ENCODE data around the gene RFTN2. TPM values are rescaled to one million over a fixed set of nuclear protein-coding genes. Genes with fewer than 3 reads are reported as not detected.
"Not testable (repeated sequence)": the region's sequence is repeated elsewhere in the genome, so short reads cannot be mapped to it uniquely, and the experiment has no call there.

Gene RFTN2
- total and polyA plus RNA-seq, 9 of the 15 experiments (the other 6 are each of a cell fraction or from before 2014, with no cell fraction given) = 0.01 to 0.11 (median 0.04) TPM; not detected in 6

GRCh38 chr2:197700960-197701359 is 25.6 kb upstream of the RFTN2 start:
- DNase-seq (ENCODE audit: extremely low read depth in 1 of 4, low spot score in 3 of 4) = no peak
- BruUV-seq (replicated peaks) = no TSS peak
- in situ Hi-C loops (cut with MboI) = no loop called here
- no peaks in the 10 kb centered on the region for H3K36me3 ChIP-seq (ENCODE audit: control insufficient read depth, insufficient read depth, low read length)
- H4K20me1 ChIP-seq (replicated peaks; ENCODE audit: control insufficient read depth, insufficient read depth, low read length) = no peaks in the 10 kb centered on the region
- no peak for FAIRE-seq
- no peak overlapping the region for H3K4me3 ChIP-seq
- H3K9ac ChIP-seq (ENCODE audit: insufficient read depth in 1 of 2, low read depth in 2 of 2, low read length in 2 of 2) = no peak overlapping the region
- no peaks in the 10 kb centered on the region for H3K9me3 ChIP-seq (replicated peaks; ENCODE audit: control insufficient read depth, insufficient read depth, low read depth, low read length)
- no peaks in the 10 kb centered on the region for H3K27me3 ChIP-seq (ENCODE audit: control insufficient read depth in 2 of 2, insufficient read depth in 2 of 2, low read length in 2 of 2)
- intact Hi-C loops (cut with micrococcal nuclease) = loop anchor here (10.0 kb wide), 1 partner anchor 434 kb away; no protein-coding TSS in a partner anchor
- ATAC-seq = no peak
- ChIA-PET CTCF (ENCODE audit: low intra/inter-chr PET ratio) (no interaction called here), POLR2A (interaction anchor here (0.6 kb wide), 1 partner anchor 237 kb away, joined by 3 read pairs; no protein-coding TSS in a partner anchor)
- H3K4me1 ChIP-seq (replicated peaks in 1 of 2; ENCODE audit: control insufficient read depth in 2 of 2, insufficient read depth in 2 of 2, low read length in 2 of 2) = peaks cover 0 to 5% of the 10 kb centered on the region in 2 experiments; a peak in 1 of 5 replicates
- H3K27ac ChIP-seq (ENCODE audit: extremely low read depth, low read depth, low read length) = no peak overlapping the region
- no peak overlapping the region for H2AFZ ChIP-seq (ENCODE audit: low read depth, low read length)
- H3K4me2 ChIP-seq (ENCODE audit: insufficient read depth, low read length) = no peak overlapping the region
- no peaks in the 10 kb centered on the region for H3K9me1 ChIP-seq (ENCODE audit: control insufficient read depth, insufficient read depth, low read length)
- peaks cover 8% of the 10 kb centered on the region for H3K79me2 ChIP-seq (ENCODE audit: control insufficient read depth, insufficient read depth, low read length)
- WGBS (ENCODE audit: insufficient coverage, low coverage, missing lambda C conversion rate) = 30% methylated on average over 3 of the region's 3 CpGs
- TF ChIP-seq ZNF75A (CRISPR knock-in tag; IDR thresholded peaks at IDR 0.05) = no peak
- TF ChIP-seq XRCC5 (IDR thresholded peaks at IDR 0.05; ENCODE audit: low read depth, low read length) = no peak
- no peak for TF ChIP-seq SOX6 (IDR thresholded peaks at IDR 0.05)

- 0 out of 2 replicates have a peak, but pooled peaks have one; percentile 13 for TF ChIP-seq ZNF316 (IDR thresholded peaks at IDR 0.05)
- H3K27me3 ChIP-seq (ENCODE audit: control insufficient read depth in 2 of 2, insufficient read depth in 2 of 2, low read length in 2 of 2); H3K4me2 ChIP-seq (ENCODE audit: insufficient read depth, low read length); H3K4me1 ChIP-seq (replicated peaks in 1 of 2; ENCODE audit: control insufficient read depth in 2 of 2, insufficient read depth in 2 of 2, low read length in 2 of 2); in situ Hi-C loops (cut with MboI); H3K9ac ChIP-seq (ENCODE audit: insufficient read depth in 1 of 2, low read depth in 2 of 2, low read length in 2 of 2); H3K9me1 ChIP-seq (ENCODE audit: control insufficient read depth, insufficient read depth, low read length); H3K79me2 ChIP-seq (ENCODE audit: control insufficient read depth, insufficient read depth, low read length); DNase-seq (ENCODE audit: extremely low read depth in 1 of 4, low spot score in 3 of 4); ATAC-seq; BruUV-seq (replicated peaks); POLR2A ChIA-PET; FAIRE-seq; H3K27ac ChIP-seq (ENCODE audit: extremely low read depth, low read depth, low read length); H4K20me1 ChIP-seq (replicated peaks; ENCODE audit: control insufficient read depth, insufficient read depth, low read length); H3K9me3 ChIP-seq (replicated peaks; ENCODE audit: control insufficient read depth, insufficient read depth, low read depth, low read length); H3K36me3 ChIP-seq (ENCODE audit: control insufficient read depth, insufficient read depth, low read length); H2AFZ ChIP-seq (ENCODE audit: low read depth, low read length); CTCF ChIA-PET (ENCODE audit: low intra/inter-chr PET ratio); H3K4me3 ChIP-seq: not testable (repeated sequence)
- intact Hi-C loops (cut with micrococcal nuclease) = loop anchor here (10.0 kb wide), 1 partner anchor 435 kb away; no protein-coding TSS in a partner anchor
Measured at GRCh38 chr2:197699724-197700123, 24.3 kb upstream of the RFTN2 start.

GRCh38 chr2:197696571-197696970 is 21.2 kb upstream of the RFTN2 start:
- H3K4me2 ChIP-seq (ENCODE audit: insufficient read depth, low read length); H3K27ac ChIP-seq (ENCODE audit: extremely low read depth, low read depth, low read length); H2AFZ ChIP-seq (ENCODE audit: low read depth, low read length); H3K9me1 ChIP-seq (ENCODE audit: control insufficient read depth, insufficient read depth, low read length); H3K9me3 ChIP-seq (replicated peaks; ENCODE audit: control insufficient read depth, insufficient read depth, low read depth, low read length); FAIRE-seq; H3K4me1 ChIP-seq (replicated peaks in 1 of 2; ENCODE audit: control insufficient read depth in 2 of 2, insufficient read depth in 2 of 2, low read length in 2 of 2); BruUV-seq (replicated peaks); in situ Hi-C loops (cut with MboI); H3K36me3 ChIP-seq (ENCODE audit: control insufficient read depth, insufficient read depth, low read length); ATAC-seq; H3K9ac ChIP-seq (ENCODE audit: insufficient read depth in 1 of 2, low read depth in 2 of 2, low read length in 2 of 2); CTCF ChIA-PET (ENCODE audit: low intra/inter-chr PET ratio); DNase-seq (ENCODE audit: extremely low read depth in 1 of 4, low spot score in 3 of 4); H3K4me3 ChIP-seq; H4K20me1 ChIP-seq (replicated peaks; ENCODE audit: control insufficient read depth, insufficient read depth, low read length); H3K27me3 ChIP-seq (ENCODE audit: control insufficient read depth in 2 of 2, insufficient read depth in 2 of 2, low read length in 2 of 2); POLR2A ChIA-PET; H3K79me2 ChIP-seq (ENCODE audit: control insufficient read depth, insufficient read depth, low read length); intact Hi-C loops (cut with micrococcal nuclease): not testable (repeated sequence)
- no CpG with 5 or more reads among the region's 29 CpGs for WGBS (ENCODE audit: insufficient coverage, low coverage, missing lambda C conversion rate)

GRCh38 chr2:197695971-197696370 is 20.6 kb upstream of the RFTN2 start:
- H3K27me3 ChIP-seq (ENCODE audit: control insufficient read depth in 2 of 2, insufficient read depth in 2 of 2, low read length in 2 of 2); H3K4me1 ChIP-seq (replicated peaks in 1 of 2; ENCODE audit: control insufficient read depth in 2 of 2, insufficient read depth in 2 of 2, low read length in 2 of 2); POLR2A ChIA-PET; FAIRE-seq; H3K9ac ChIP-seq (ENCODE audit: insufficient read depth in 1 of 2, low read depth in 2 of 2, low read length in 2 of 2); H3K79me2 ChIP-seq (ENCODE audit: control insufficient read depth, insufficient read depth, low read length); H3K36me3 ChIP-seq (ENCODE audit: control insufficient read depth, insufficient read depth, low read length); H3K27ac ChIP-seq (ENCODE audit: extremely low read depth, low read depth, low read length); H2AFZ ChIP-seq (ENCODE audit: low read depth, low read length); intact Hi-C loops (cut with micrococcal nuclease); H3K9me3 ChIP-seq (replicated peaks; ENCODE audit: control insufficient read depth, insufficient read depth, low read depth, low read length); DNase-seq (ENCODE audit: extremely low read depth in 1 of 4, low spot score in 3 of 4); H3K4me2 ChIP-seq (ENCODE audit: insufficient read depth, low read length); ATAC-seq; BruUV-seq (replicated peaks); CTCF ChIA-PET (ENCODE audit: low intra/inter-chr PET ratio); H4K20me1 ChIP-seq (replicated peaks; ENCODE audit: control insufficient read depth, insufficient read depth, low read length); in situ Hi-C loops (cut with MboI); H3K9me1 ChIP-seq (ENCODE audit: control insufficient read depth, insufficient read depth, low read length); H3K4me3 ChIP-seq: not testable (repeated sequence)
- WGBS (ENCODE audit: insufficient coverage, low coverage, missing lambda C conversion rate) = no CpG with 5 or more reads among the region's 30 CpGs

Measured in K562 (cell line).